HepG2 (cell line): ENCODE data around the gene CYTH1. TPM values are rescaled to one million over a fixed set of nuclear protein-coding genes. Genes with fewer than 3 reads are reported as not detected.
A peak's percentile ranks its signal among the peaks of the same experiment; 100 is the strongest.

Source experiments
- CREB1 ChIP-seq, 2 experiments: fragments of 450-650 bp in 1 of 2; IDR thresholded peaks; 2 replicates each; pipeline ENCODE4 v1.6.1; 2016 to 2017; ENCODE audit warnings: control low read depth in 1 of 2, mild to moderate bottlenecking in 1 of 2, missing compliant biosample characterization in 1 of 2, missing genetic modification characterization in 1 of 2
- FOXA3 ChIP-seq: IDR thresholded peaks from 2 replicates; pipeline ENCODE4 v1.6.1; 2016; ENCODE audit warnings: missing genetic modification reagents, missing compliant biosample characterization
- HES4 ChIP-seq: sonication (generic); formaldehyde crosslinking; IDR thresholded peaks from 2 replicates; pipeline ENCODE4 v1.9.0; 2021; ENCODE audit warnings: mild to moderate bottlenecking, missing genetic modification reagents, borderline replicate concordance
- KAT8 ChIP-seq: IDR thresholded peaks from 2 replicates; pipeline ENCODE4 v1.6.1; 2016; ENCODE audit warnings: missing genetic modification reagents, missing compliant biosample characterization
- MAFF ChIP-seq: IDR thresholded peaks from 2 replicates; pipeline ENCODE4 v1.6.1; 2011; ENCODE audit warnings: low read depth, low read length, improper control_type of control experiment
- MYPOP ChIP-seq: sonication (generic); formaldehyde crosslinking; IDR thresholded peaks from 2 replicates; pipeline ENCODE4 v1.8.1; 2023; ENCODE audit warnings: mild to moderate bottlenecking, moderate library complexity, missing genetic modification reagents
- NFIC ChIP-seq: IDR thresholded peaks from 2 replicates; pipeline ENCODE4 v1.6.1; 2012; ENCODE audit warnings: mild to moderate bottlenecking, low read length, inconsistent platforms
- RARA ChIP-seq: IDR thresholded peaks from 2 replicates; pipeline ENCODE4 v1.6.1; 2016; ENCODE audit warnings: missing genetic modification reagents, missing compliant biosample characterization
- RARG ChIP-seq: sonication (generic); formaldehyde crosslinking; IDR thresholded peaks from 2 replicates; pipeline ENCODE4 v1.4.0; 2020; ENCODE audit warnings: low read depth, mild to moderate bottlenecking, missing genetic modification reagents
- RCOR2 ChIP-seq: IDR thresholded peaks from 2 replicates; pipeline ENCODE4 v1.6.1; 2016; ENCODE audit warnings: missing biosample characterization, missing genetic modification reagents
- SMYD3 ChIP-seq: sonication (generic); formaldehyde crosslinking; IDR thresholded peaks from 2 replicates; pipeline ENCODE4 v1.8.1; 2023; ENCODE audit warnings: mild to moderate bottlenecking, missing genetic modification reagents
- TFDP1 ChIP-seq: IDR thresholded peaks from 2 replicates; pipeline ENCODE4 v1.6.1; 2016; ENCODE audit warnings: missing compliant biosample characterization, missing genetic modification reagents, borderline replicate concordance
- TRIM22 ChIP-seq: fragments of 450-650 bp; IDR thresholded peaks from 2 replicates; pipeline ENCODE4 v1.6.1; 2017
- ZBTB10 ChIP-seq: sonication (generic); formaldehyde crosslinking; IDR thresholded peaks from 2 replicates; pipeline ENCODE4 v1.4.0; 2020; ENCODE audit warnings: missing genetic modification reagents, borderline replicate concordance
- ZFP36L2 ChIP-seq: sonication (generic); formaldehyde crosslinking; IDR thresholded peaks from 2 replicates; pipeline ENCODE4 v1.4.0; 2020; ENCODE audit warnings: missing genetic modification reagents
- ZFX ChIP-seq: sonication (generic); formaldehyde crosslinking; IDR thresholded peaks from 2 replicates; pipeline ENCODE4 v1.4.0; 2020; ENCODE audit warnings: mild to moderate bottlenecking, low read depth, missing genetic modification reagents, moderate library complexity
- ZNF331 ChIP-seq: sonication (generic); formaldehyde crosslinking; IDR thresholded peaks from 2 replicates; pipeline ENCODE4 v1.4.0; 2020; ENCODE audit warnings: missing genetic modification reagents
- ZNF496 ChIP-seq: sonication (generic); formaldehyde crosslinking; IDR thresholded peaks from 2 replicates; pipeline ENCODE4 v1.8.1; 2023; ENCODE audit warnings: mild to moderate bottlenecking, moderate library complexity, missing genetic modification reagents; ENCODE audit not compliant: insufficient replicate concordance
- ZNF574 ChIP-seq: sonication (generic); formaldehyde crosslinking; IDR thresholded peaks from 2 replicates; pipeline ENCODE4 v1.4.0; 2020; ENCODE audit warnings: missing genetic modification reagents
- polyA plus RNA-seq, 8 experiments: library from polyadenylated mRNA; depleted of rRNA in 3 of 8; stranded (reverse) in 7 of 8; unstranded in 1 of 8; fragments of >200 nt; fragmentation: Illumina TruSeq in 4 of 8; extraction: Trizol in 4 of 8; gene quantifications; 2 replicates each; pipeline versions ENCODE4 v1.2.1 to v1.2.3, GENCODE V29; 2011 to 2016; ENCODE audit warnings: low read depth in 4 of 8, missing spikeins in 1 of 8, mixed read lengths in 1 of 8; ENCODE audit not compliant: insufficient read depth in 1 of 8
- total RNA-seq, 5 experiments: library from RNA; depleted of rRNA; stranded (reverse); fragments of >200 nt; fragmentation: Illumina TruSeq; extraction: Trizol; gene quantifications; 2 replicates each; pipeline ENCODE4 v1.2.3, GENCODE V29; 2016; ENCODE audit warnings: low read depth in 1 of 5

Gene CYTH1
- total and polyA plus RNA-seq, 2 of the 13 experiments (the other 11 are each of a cell fraction or from before 2014, with no cell fraction given): 20.1 to 48.9 TPM

- no peak for TF ChIP-seq MAFF
- TF ChIP-seq ZFP36L2 (CRISPR knock-in tag): peak; percentile 30; the same call in 1 of the 2 replicates
- TF ChIP-seq SMYD3 (CRISPR knock-in tag): no peak
- TF ChIP-seq ZBTB10 (CRISPR knock-in tag): peak; percentile 90; the same call in 1 of the 2 replicates
- peak; percentile 48; the same call in 1 of the 2 replicates for TF ChIP-seq MYPOP (CRISPR knock-in tag)
- no peak for TF ChIP-seq TRIM22
- TF ChIP-seq ZFX: peak; percentile 73; the same call in 1 of the 2 replicates
- TF ChIP-seq CREB1 (IDR thresholded peaks at IDR 0.05): no peak
- TF ChIP-seq CREB1 (CRISPR knock-in tag; IDR thresholded peaks at IDR 0.05): no peak
- no peak for TF ChIP-seq NFIC
- TF ChIP-seq RARG (CRISPR knock-in tag): no peak
- TF ChIP-seq RARA (CRISPR knock-in tag): peak; percentile 71
- peak; percentile 8 for TF ChIP-seq ZNF574 (CRISPR knock-in tag)
- no peak for TF ChIP-seq ZNF496
- peak; percentile 72 for TF ChIP-seq RCOR2 (CRISPR knock-in tag)
- TF ChIP-seq TFDP1: peak; percentile 9
- no peak for TF ChIP-seq HES4 (CRISPR knock-in tag)
- TF ChIP-seq FOXA3: peak; percentile 91
- peak; percentile 60 for TF ChIP-seq ZNF331 (CRISPR knock-in tag)
- TF ChIP-seq KAT8: peak; percentile 34; the same call in 1 of the 2 replicates
Observed at GRCh38 chr17:78665952-78666920, 115.8 kb downstream of the CYTH1 start (continued).
